ENCODE measurements around the gene SHC3. TPM values are rescaled to one million over a fixed set of nuclear protein-coding genes. Genes with fewer than 3 reads are reported as not detected.

SHC3 gene
- total RNA-seq, 1 experiment from 2014 or later, result 0.66 TPM

GRCh38 chr9:89083626-89084025, 95.0 kb downstream of the SHC3 start:
- ATAC-seq, result no peak
- Histone ChIP-seq H3K4me3 (ENCODE audit: low read length) (no peak overlapping the region), H4K20me1 (ENCODE audit: low read length) (no peaks in the 10 kb centered on the region), H3K36me3 (ENCODE audit: low read depth, low read length) (no peaks in the 10 kb centered on the region), H3F3A (ENCODE audit: low read length, unreplicated experiment) (no peaks in the 10 kb centered on the region), H3K9me2 (replicated peaks; ENCODE audit: low read length) (no peaks in the 10 kb centered on the region), H3K4me1 (ENCODE audit: insufficient read depth, low read length) (no peaks in the 10 kb centered on the region), H3K27ac (ENCODE audit: low read length) (no peak overlapping the region), H3K9ac (ENCODE audit: low read length) (no peak overlapping the region), H3K9me3 (ENCODE audit: low read length) (no peaks in the 10 kb centered on the region), H3K4me2 (ENCODE audit: low read length) (no peak overlapping the region), H3K27me3 (ENCODE audit: low read length) (no peaks in the 10 kb centered on the region), H3K79me2 (ENCODE audit: low read length) (no peaks in the 10 kb centered on the region), H2AFZ (ENCODE audit: low read length) (no peak overlapping the region)
- ChIA-PET CTCF (no interaction called here), POLR2A (ENCODE audit: unreplicated experiment) (no interaction called here)
- no peak for DNase-seq
- intact Hi-C loops (cut with micrococcal nuclease), result no loop called here
- no TSS peak for BruUV-seq (replicated peaks)
- no peak for TF ChIP-seq EZH2phosphoT487 (IDR thresholded peaks at IDR 0.05; ENCODE audit: borderline replicate concordance, low read length)
- no peak for TF ChIP-seq EZH2 (IDR thresholded peaks at IDR 0.05; ENCODE audit: low read length, unreplicated experiment)

GRCh38 chr9:89080193-89080592, 98.4 kb downstream of the SHC3 start:
- ChIA-PET POLR2A (ENCODE audit: unreplicated experiment) (no interaction called here), CTCF (no interaction called here)
- no peaks in the 10 kb centered on the region for H3K9me3 ChIP-seq (ENCODE audit: low read length)
- H4K20me1 ChIP-seq (ENCODE audit: low read length), result no peaks in the 10 kb centered on the region
- H3K9me2 ChIP-seq (replicated peaks; ENCODE audit: low read length), result no peaks in the 10 kb centered on the region
- no peak overlapping the region for H2AFZ ChIP-seq (ENCODE audit: low read length)
- ATAC-seq (no peak), DNase-seq (no peak)
- H3K27ac ChIP-seq (ENCODE audit: low read length), result no peak overlapping the region
- intact Hi-C loops (cut with micrococcal nuclease), result no loop called here
- BruUV-seq (replicated peaks), result no TSS peak
- H3K4me2 ChIP-seq (ENCODE audit: low read length), result no peak overlapping the region
- TF ChIP-seq EZH2phosphoT487 (IDR thresholded peaks at IDR 0.05; ENCODE audit: borderline replicate concordance, low read length) (no peak), EZH2 (IDR thresholded peaks at IDR 0.05; ENCODE audit: low read length, unreplicated experiment) (no peak), CTCF (conservative IDR thresholded peaks at IDR 0.05; ENCODE audit: low read depth, low read length) (no peak)
- no peaks in the 10 kb centered on the region for H3K79me2 ChIP-seq (ENCODE audit: low read length)
- H3K9ac ChIP-seq (ENCODE audit: low read length), result no peak overlapping the region
- no peaks in the 10 kb centered on the region for H3K36me3 ChIP-seq (ENCODE audit: low read depth, low read length)
- H3K4me3 ChIP-seq (ENCODE audit: low read length), result no peak overlapping the region
- H3F3A ChIP-seq (ENCODE audit: low read length, unreplicated experiment), result no peaks in the 10 kb centered on the region
- no peaks in the 10 kb centered on the region for H3K27me3 ChIP-seq (ENCODE audit: low read length)
- no peaks in the 10 kb centered on the region for H3K4me1 ChIP-seq (ENCODE audit: insufficient read depth, low read length)

GRCh38 chr9:89079391-89079790, 99.2 kb downstream of the SHC3 start:
- no peak for DNase-seq
- Histone ChIP-seq H3K4me1 (ENCODE audit: insufficient read depth, low read length) (no peaks in the 10 kb centered on the region), H3K27ac (ENCODE audit: low read length) (no peak overlapping the region), H3K4me3 (ENCODE audit: low read length) (no peak overlapping the region), H3K4me2 (ENCODE audit: low read length) (no peak overlapping the region), H3K9me2 (replicated peaks; ENCODE audit: low read length) (no peaks in the 10 kb centered on the region), H2AFZ (ENCODE audit: low read length) (no peak overlapping the region), H3K36me3 (ENCODE audit: low read depth, low read length) (no peaks in the 10 kb centered on the region), H4K20me1 (ENCODE audit: low read length) (no peaks in the 10 kb centered on the region), H3K9ac (ENCODE audit: low read length) (no peak overlapping the region), H3F3A (ENCODE audit: low read length, unreplicated experiment) (no peaks in the 10 kb centered on the region), H3K79me2 (ENCODE audit: low read length) (no peaks in the 10 kb centered on the region), H3K9me3 (ENCODE audit: low read length) (no peaks in the 10 kb centered on the region), H3K27me3 (ENCODE audit: low read length) (no peaks in the 10 kb centered on the region)
- TF ChIP-seq EZH2phosphoT487 (IDR thresholded peaks at IDR 0.05; ENCODE audit: borderline replicate concordance, low read length), result no peak
- no peak for TF ChIP-seq EZH2 (IDR thresholded peaks at IDR 0.05; ENCODE audit: low read length, unreplicated experiment)
- no peak for TF ChIP-seq CTCF (conservative IDR thresholded peaks at IDR 0.05; ENCODE audit: low read depth, low read length)
- no TSS peak for BruUV-seq (replicated peaks)
- ATAC-seq, result no peak
- ChIA-PET CTCF (no interaction called here), POLR2A (ENCODE audit: unreplicated experiment) (no interaction called here)
- intact Hi-C loops (cut with micrococcal nuclease), result no loop called here
